ENCODE results near the gene EMILIN1. TPM values are rescaled to one million over a fixed set of nuclear protein-coding genes. Genes with fewer than 3 reads are reported as not detected.
A peak's percentile ranks its signal among the peaks of the same experiment; 100 is the strongest.

Gene EMILIN1
- total RNA-seq, 3 donors from 2014 or later = 12.1 to 256 (median 42.3) TPM

- ATAC-seq (no peak), DNase-seq (no peak)
- H3K36me3 ChIP-seq (ENCODE audit: low read depth) = no peaks in the 10 kb centered on the region
- no peak for TF ChIP-seq CTCF (IDR thresholded peaks at IDR 0.05)
- H3K4me3 ChIP-seq = peak overlapping the region; percentile 11
- intact Hi-C loops (cut with DNase I, micrococcal nuclease) = loop anchor here in 1 of 2 donors (10.0 kb wide), 2 partner anchors 45 to 115 kb away; partner anchors contain the start of gene TMEM214
- H3K4me1 ChIP-seq (ENCODE audit: low read depth) = peaks cover 28% of the 10 kb centered on the region
- H3K9me3 ChIP-seq = no peaks in the 10 kb centered on the region
Observed at GRCh38 chr2:27079233-27080139, 1.1 kb downstream of the EMILIN1 start.

- intact Hi-C loops (cut with DNase I, micrococcal nuclease) = loop anchor here in 1 of 2 donors (10.0 kb wide), 2 partner anchors 45 to 115 kb away; partner anchors contain the start of gene TMEM214
- Histone ChIP-seq H3K4me1 (ENCODE audit: low read depth) (peaks cover 24% of the 10 kb centered on the region), H3K36me3 (ENCODE audit: low read depth) (no peaks in the 10 kb centered on the region), H3K9me3 (no peaks in the 10 kb centered on the region), H3K4me3 (no peak overlapping the region)
- ATAC-seq = no peak
- peak in 1 of 3 donors; percentile 60 for DNase-seq
- no peak for TF ChIP-seq CTCF (IDR thresholded peaks at IDR 0.05)
Observed at GRCh38 chr2:27080140-27080469, 1.7 kb downstream of the EMILIN1 start.

- peaks cover 28% of the 10 kb centered on the region for H3K4me1 ChIP-seq (ENCODE audit: low read depth)
- H3K36me3 ChIP-seq (ENCODE audit: low read depth) = no peaks in the 10 kb centered on the region
- no peak for ATAC-seq
- intact Hi-C loops (cut with DNase I, micrococcal nuclease) = loop anchor here in 1 of 2 donors (10.0 kb wide), 2 partner anchors 46 to 116 kb away; partner anchors contain the start of gene TMEM214
- no peak for TF ChIP-seq CTCF (IDR thresholded peaks at IDR 0.05)
- H3K4me3 ChIP-seq = no peak overlapping the region
- DNase-seq = peak; percentile 23 to 63 (median 52)
- no peaks in the 10 kb centered on the region for H3K9me3 ChIP-seq
Observed at GRCh38 chr2:27080603-27080936, 2.2 kb downstream of the EMILIN1 start.

GRCh38 chr2:27081984-27082772 lies 3.8 kb downstream of the EMILIN1 start:
- H3K4me3 ChIP-seq = no peak overlapping the region
- no peak for ATAC-seq
- no peaks in the 10 kb centered on the region for H3K9me3 ChIP-seq
- no peaks in the 10 kb centered on the region for H3K36me3 ChIP-seq (ENCODE audit: low read depth)
- intact Hi-C loops (cut with DNase I, micrococcal nuclease) = loop anchor here in 1 of 2 donors (10.0 kb wide), 2 partner anchors 47 to 117 kb away; partner anchors contain the start of gene TMEM214
- TF ChIP-seq CTCF (IDR thresholded peaks at IDR 0.05) = no peak
- DNase-seq = peak in 1 of 3 donors; percentile 64
- peaks cover 30% of the 10 kb centered on the region for H3K4me1 ChIP-seq (ENCODE audit: low read depth)

GRCh38 chr2:27082773-27083409 lies 4.5 kb downstream of the EMILIN1 start:
- intact Hi-C loops (cut with DNase I, micrococcal nuclease) = loop anchor here in 1 of 2 donors (10.0 kb wide), 2 partner anchors 48 to 118 kb away; partner anchors contain the start of gene TMEM214

More at GRCh38 chr2:27082773-27083409, 4.5 kb downstream of the EMILIN1 start:
- DNase-seq (peak in 1 of 3 donors; percentile 60), ATAC-seq (no peak)
- Histone ChIP-seq H3K36me3 (ENCODE audit: low read depth) (no peaks in the 10 kb centered on the region), H3K4me3 (no peak overlapping the region), H3K4me1 (ENCODE audit: low read depth) (peaks cover 36% of the 10 kb centered on the region), H3K9me3 (no peaks in the 10 kb centered on the region)
- no peak for TF ChIP-seq CTCF (IDR thresholded peaks at IDR 0.05)
